Fibroblast of lung (primary cell): ENCODE results near the gene USP8.

Experiments
- EZH2 ChIP-seq: IDR thresholded peaks from 2 replicates; pipeline ENCODE4 v1.5.1; 2012; ENCODE audit warnings: low read length, control low read depth, mild to moderate bottlenecking; ENCODE audit errors: missing control alignments
- TF ChIP-seq, protein P1 (sequence below), 2 donors: IDR thresholded peaks in 1 of 2; conservative IDR thresholded peaks in 1 of 2; 1 replicate in 1 of 2; 2 replicates in 1 of 2; pipeline ENCODE4 v1.5.1; 2011 to 2012; ENCODE audit warnings: low read length in 2 of 2, control low read depth in 1 of 2, inconsistent platforms in 1 of 2, low read depth in 1 of 2, mild to moderate bottlenecking in 1 of 2

- TF ChIP-seq, protein P1, sequence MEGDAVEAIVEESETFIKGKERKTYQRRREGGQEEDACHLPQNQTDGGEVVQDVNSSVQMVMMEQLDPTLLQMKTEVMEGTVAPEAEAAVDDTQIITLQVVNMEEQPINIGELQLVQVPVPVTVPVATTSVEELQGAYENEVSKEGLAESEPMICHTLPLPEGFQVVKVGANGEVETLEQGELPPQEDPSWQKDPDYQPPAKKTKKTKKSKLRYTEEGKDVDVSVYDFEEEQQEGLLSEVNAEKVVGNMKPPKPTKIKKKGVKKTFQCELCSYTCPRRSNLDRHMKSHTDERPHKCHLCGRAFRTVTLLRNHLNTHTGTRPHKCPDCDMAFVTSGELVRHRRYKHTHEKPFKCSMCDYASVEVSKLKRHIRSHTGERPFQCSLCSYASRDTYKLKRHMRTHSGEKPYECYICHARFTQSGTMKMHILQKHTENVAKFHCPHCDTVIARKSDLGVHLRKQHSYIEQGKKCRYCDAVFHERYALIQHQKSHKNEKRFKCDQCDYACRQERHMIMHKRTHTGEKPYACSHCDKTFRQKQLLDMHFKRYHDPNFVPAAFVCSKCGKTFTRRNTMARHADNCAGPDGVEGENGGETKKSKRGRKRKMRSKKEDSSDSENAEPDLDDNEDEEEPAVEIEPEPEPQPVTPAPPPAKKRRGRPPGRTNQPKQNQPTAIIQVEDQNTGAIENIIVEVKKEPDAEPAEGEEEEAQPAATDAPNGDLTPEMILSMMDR (conservative IDR thresholded peaks at IDR 0.05 in 1 of 2, IDR thresholded peaks at IDR 0.05 in 1 of 2; ENCODE audit: low read depth in 1 of 2, low read length in 2 of 2), result no peak
- TF ChIP-seq EZH2, result no peak
Observed at GRCh38 chr15:50506121-50506520, 81.9 kb downstream of the USP8 start.
